Subcutaneous abdominal adipose tissue (tissue), 5 donors: ENCODE results near the gene TBRG4.
"Not testable (repeated sequence)": the region's sequence is repeated elsewhere in the genome, so short reads cannot be mapped to it uniquely, and the experiment has no call there.

ENCODE experiments used
- H3K27ac ChIP-seq: one replicate; pipeline ENCODE4 v1.7.0; 2013; ENCODE audit warnings: low read depth, mild to moderate bottlenecking, inconsistent platforms, low read length, moderate library complexity
- H3K27me3 ChIP-seq, 5 donors: one replicate each; pipeline ENCODE4 v1.7.0; 2013; ENCODE audit warnings: low read length in 5 of 5, inconsistent platforms in 1 of 5; ENCODE audit not compliant: control insufficient read depth in 5 of 5, insufficient read depth in 4 of 5
- H3K36me3 ChIP-seq, 5 donors: one replicate each; pipeline ENCODE4 v1.7.0; 2013; ENCODE audit warnings: low read length in 5 of 5; ENCODE audit not compliant: control insufficient read depth in 5 of 5, insufficient read depth in 5 of 5
- H3K4me1 ChIP-seq, 5 donors: one replicate each; pipeline ENCODE4 v1.7.0; 2013; ENCODE audit warnings: low read length in 5 of 5, mild to moderate bottlenecking in 3 of 5, moderate library complexity in 1 of 5; ENCODE audit not compliant: control insufficient read depth in 5 of 5, insufficient read depth in 5 of 5
- H3K4me3 ChIP-seq, 5 donors: one replicate each; pipeline ENCODE4 v1.7.0; 2013; ENCODE audit warnings: low read length in 5 of 5, low read depth in 1 of 5
- H3K9ac ChIP-seq, 5 donors: one replicate each; pipeline ENCODE4 v1.7.0; 2013; ENCODE audit warnings: low read length in 5 of 5, mild to moderate bottlenecking in 4 of 5, moderate library complexity in 3 of 5
- H3K9me3 ChIP-seq, 5 donors: one replicate each; pipeline ENCODE4 v1.7.0; 2013; ENCODE audit warnings: low read length in 5 of 5; ENCODE audit not compliant: control insufficient read depth in 5 of 5
- donor health status: healthy.
- donor health status: healthy.
- donor health status: healthy.
- donor health status: healthy.
- donor health status: healthy.

The TBRG4 gene

GRCh38 chr7:45119550-45119949 lies 8.1 kb upstream of the TBRG4 start:
- H3K27ac ChIP-seq, result no peak overlapping the region
- no peaks in the 10 kb centered on the region for H3K36me3 ChIP-seq
- H3K27me3 ChIP-seq, result peaks cover 0 to 5% (median 0%) of the 10 kb centered on the region in 5 donors
- H3K9me3 ChIP-seq, result no peaks in the 10 kb centered on the region
- H3K4me3 ChIP-seq, result no peak overlapping the region
- H3K9ac ChIP-seq, result no peak overlapping the region
- peaks cover 0 to 9% (median 0%) of the 10 kb centered on the region in 5 donors for H3K4me1 ChIP-seq

- Histone ChIP-seq H3K36me3 (no peaks in the 10 kb centered on the region), H3K9ac (no peak overlapping the region), H3K27me3 (peaks cover 0 to 5% (median 0%) of the 10 kb centered on the region in 5 donors), H3K27ac (no peak overlapping the region), H3K9me3 (no peaks in the 10 kb centered on the region), H3K4me3 (no peak overlapping the region), H3K4me1 (peaks cover 0 to 9% (median 0%) of the 10 kb centered on the region in 5 donors)
Observed at GRCh38 chr7:45118889-45119331, 7.4 kb upstream of the TBRG4 start.

GRCh38 chr7:45118292-45118691 lies 6.8 kb upstream of the TBRG4 start:
- H3K9ac ChIP-seq, result no peak overlapping the region
- peaks cover 0 to 5% (median 0%) of the 10 kb centered on the region in 5 donors for H3K27me3 ChIP-seq
- peaks cover 0 to 5% (median 0%) of the 10 kb centered on the region in 5 donors for H3K4me1 ChIP-seq
- no peak overlapping the region for H3K4me3 ChIP-seq
- no peak overlapping the region for H3K27ac ChIP-seq
- H3K36me3 ChIP-seq, result no peaks in the 10 kb centered on the region
- H3K9me3 ChIP-seq, result no peaks in the 10 kb centered on the region

- Histone ChIP-seq H3K36me3 (no peaks in the 10 kb centered on the region), H3K27ac (no peak overlapping the region), H3K4me3 (no peak overlapping the region), H3K4me1 (peaks cover 0 to under 1% (median 0%) of the 10 kb centered on the region in 5 donors), H3K9me3 (no peaks in the 10 kb centered on the region), H3K9ac (no peak overlapping the region), H3K27me3 (peaks cover 0 to 5% (median 0%) of the 10 kb centered on the region in 5 donors)
Observed at GRCh38 chr7:45117582-45117981, 6.1 kb upstream of the TBRG4 start.

GRCh38 chr7:45116048-45116447 lies 4.6 kb upstream of the TBRG4 start:
- peaks cover 0 to 5% (median 0%) of the 10 kb centered on the region in 5 donors for H3K27me3 ChIP-seq
- H3K9me3 ChIP-seq, result no peaks in the 10 kb centered on the region
- H3K4me1 ChIP-seq, result peaks cover 0 to 9% (median 5%) of the 10 kb centered on the region in 5 donors
- H3K36me3 ChIP-seq, result no peaks in the 10 kb centered on the region
- no peak overlapping the region for H3K9ac ChIP-seq
- no peak overlapping the region for H3K27ac ChIP-seq
- H3K4me3 ChIP-seq, result no peak overlapping the region

- H3K9me3 ChIP-seq, result no peaks in the 10 kb centered on the region
- H3K36me3 ChIP-seq, result no peaks in the 10 kb centered on the region
- peaks cover 0 to 20% (median 12%) of the 10 kb centered on the region in 5 donors for H3K4me1 ChIP-seq
- H3K9ac ChIP-seq, result no peak overlapping the region
- peaks cover 0 to 5% (median 0%) of the 10 kb centered on the region in 5 donors for H3K27me3 ChIP-seq
- no peak overlapping the region for H3K4me3 ChIP-seq
- H3K27ac ChIP-seq, result no peak overlapping the region
Observed at GRCh38 chr7:45114926-45115325, 3.4 kb upstream of the TBRG4 start.

- H3K36me3 ChIP-seq, H3K27ac ChIP-seq, H3K9me3 ChIP-seq, H3K27me3 ChIP-seq, H3K9ac ChIP-seq, H3K4me3 ChIP-seq: not testable (repeated sequence)
- H3K4me1 ChIP-seq, result peaks cover 0 to 20% (median 12%) of the 10 kb centered on the region in 5 donors
Observed at GRCh38 chr7:45114257-45114656, 2.8 kb upstream of the TBRG4 start.

GRCh38 chr7:45112648-45113047 lies 1.2 kb upstream of the TBRG4 start:
- H3K36me3 ChIP-seq, result peaks cover 0 to 17% (median 15%) of the 10 kb centered on the region in 5 donors
- no peak overlapping the region for H3K4me3 ChIP-seq
- no peaks in the 10 kb centered on the region for H3K9me3 ChIP-seq
- H3K27ac ChIP-seq, result no peak overlapping the region
- peaks cover 0 to 29% (median 21%) of the 10 kb centered on the region in 5 donors for H3K4me1 ChIP-seq
- H3K27me3 ChIP-seq, result peaks cover 0 to 5% (median 0%) of the 10 kb centered on the region in 5 donors
- H3K9ac ChIP-seq, result no peak overlapping the region

GRCh38 chr7:45108863-45109262 lies 2.6 kb downstream of the TBRG4 start:
- no peak overlapping the region for H3K4me3 ChIP-seq
- peak overlapping the region in 4 of 5 donors; percentile 3 to 19 (median 10) for H3K9ac ChIP-seq
- H3K27me3 ChIP-seq, result no peaks in the 10 kb centered on the region
- no peaks in the 10 kb centered on the region for H3K9me3 ChIP-seq
- H3K27ac ChIP-seq, result no peak overlapping the region
- peaks cover 0 to 38% (median 28%) of the 10 kb centered on the region in 5 donors for H3K4me1 ChIP-seq
- peaks cover 0 to 54% (median 52%) of the 10 kb centered on the region in 5 donors for H3K36me3 ChIP-seq

GRCh38 chr7:45107356-45107755 lies 4.1 kb downstream of the TBRG4 start:
- Histone ChIP-seq H3K9me3 (no peaks in the 10 kb centered on the region), H3K36me3 (peaks cover 4 to 70% (median 67%) of the 10 kb centered on the region in 5 donors), H3K4me3 (no peak overlapping the region), H3K27ac (no peak overlapping the region), H3K27me3 (no peaks in the 10 kb centered on the region), H3K4me1 (peaks cover 0 to 36% (median 28%) of the 10 kb centered on the region in 5 donors), H3K9ac (no peak overlapping the region)
